ENCODE measurements around the gene TERT. TPM values are rescaled to one million over a fixed set of nuclear protein-coding genes. Genes with fewer than 3 reads are reported as not detected.

The TERT gene
- total RNA-seq, 2 donors from 2014 or later, result not detected

DNA sequence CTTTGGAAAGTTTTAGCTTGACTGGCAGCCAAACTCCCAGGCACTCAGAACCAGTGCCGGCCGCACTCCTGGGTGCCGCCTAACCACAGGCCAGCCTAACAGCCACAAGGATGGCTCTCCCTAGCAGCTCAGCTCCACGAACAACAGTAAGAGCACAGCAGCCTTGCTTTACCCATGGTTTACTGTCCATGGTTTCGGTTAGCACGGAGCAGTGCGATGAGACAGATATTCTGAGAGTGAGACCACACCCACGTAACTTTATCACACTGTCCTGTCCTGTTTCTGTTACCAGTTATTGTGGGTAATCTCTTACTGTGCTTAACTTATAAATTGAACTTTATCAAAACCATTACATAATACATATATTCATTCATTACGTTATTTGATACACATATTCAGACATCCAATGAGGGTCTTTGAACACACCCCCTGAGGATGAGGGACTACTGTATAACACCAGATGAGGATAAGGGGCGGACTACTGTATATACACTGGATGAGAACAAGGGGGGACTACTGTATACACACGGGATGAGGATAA, 37.7 kb upstream of the TERT start:
- Histone ChIP-seq H3K27ac (no peak overlapping the region), H3K9me3 (no peaks in the 10 kb centered on the region), H3K4me3 (no peak overlapping the region), H3K27me3 (replicated peaks; ENCODE audit: insufficient read depth) (no peaks in the 10 kb centered on the region), H3K4me1 (ENCODE audit: control insufficient read depth in 1 of 2, low read depth in 2 of 2) (peaks cover 0 to under 1% of the 10 kb centered on the region in 2 donors), H3K36me3 (peaks cover 54% of the 10 kb centered on the region)
- DNase-seq (ENCODE audit: low spot score) (no peak), ATAC-seq (ENCODE audit: insufficient number of reproducible peaks, low FRiP score, low read depth) (no peak)
- TF ChIP-seq CTCF (IDR thresholded peaks at IDR 0.05), result no peak

DNA sequence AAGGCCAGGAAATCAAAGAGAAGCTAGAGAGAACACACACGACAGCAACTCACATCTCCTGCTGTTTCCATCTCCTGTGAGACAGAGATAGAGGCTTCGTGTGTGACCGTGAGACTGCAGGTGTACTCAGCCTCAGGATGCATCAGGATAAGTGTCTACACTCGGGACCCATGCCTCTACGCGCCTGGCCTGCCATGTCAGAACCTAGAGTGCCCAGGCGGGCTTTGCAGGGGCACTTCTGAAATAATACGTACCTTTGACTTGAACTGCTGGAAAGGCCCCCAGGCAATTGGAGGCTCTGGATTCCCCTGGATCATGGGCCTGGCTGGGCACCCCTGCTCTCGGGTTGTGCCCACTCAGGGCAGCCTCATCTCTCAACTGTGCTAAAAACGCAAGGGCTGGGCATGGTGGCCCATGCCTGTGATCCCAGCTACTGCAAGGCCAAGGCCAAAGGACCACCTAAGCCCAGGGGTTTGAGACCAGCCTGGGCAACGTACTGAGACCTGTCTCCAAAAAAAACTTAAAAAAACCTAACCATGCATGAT, 37.1 kb upstream of the TERT start:
- no peak for ATAC-seq (ENCODE audit: insufficient number of reproducible peaks, low FRiP score, low read depth)
- TF ChIP-seq CTCF (IDR thresholded peaks at IDR 0.05), result no peak
- Histone ChIP-seq H3K9me3 (no peaks in the 10 kb centered on the region), H3K36me3 (peaks cover 48% of the 10 kb centered on the region), H3K4me1 (ENCODE audit: control insufficient read depth in 1 of 2, low read depth in 2 of 2) (peaks cover 0 to 6% of the 10 kb centered on the region in 2 donors), H3K4me3 (no peak overlapping the region), H3K27me3 (replicated peaks; ENCODE audit: insufficient read depth) (no peaks in the 10 kb centered on the region), H3K27ac (no peak overlapping the region)
- no peak for DNase-seq (ENCODE audit: low spot score)

DNA sequence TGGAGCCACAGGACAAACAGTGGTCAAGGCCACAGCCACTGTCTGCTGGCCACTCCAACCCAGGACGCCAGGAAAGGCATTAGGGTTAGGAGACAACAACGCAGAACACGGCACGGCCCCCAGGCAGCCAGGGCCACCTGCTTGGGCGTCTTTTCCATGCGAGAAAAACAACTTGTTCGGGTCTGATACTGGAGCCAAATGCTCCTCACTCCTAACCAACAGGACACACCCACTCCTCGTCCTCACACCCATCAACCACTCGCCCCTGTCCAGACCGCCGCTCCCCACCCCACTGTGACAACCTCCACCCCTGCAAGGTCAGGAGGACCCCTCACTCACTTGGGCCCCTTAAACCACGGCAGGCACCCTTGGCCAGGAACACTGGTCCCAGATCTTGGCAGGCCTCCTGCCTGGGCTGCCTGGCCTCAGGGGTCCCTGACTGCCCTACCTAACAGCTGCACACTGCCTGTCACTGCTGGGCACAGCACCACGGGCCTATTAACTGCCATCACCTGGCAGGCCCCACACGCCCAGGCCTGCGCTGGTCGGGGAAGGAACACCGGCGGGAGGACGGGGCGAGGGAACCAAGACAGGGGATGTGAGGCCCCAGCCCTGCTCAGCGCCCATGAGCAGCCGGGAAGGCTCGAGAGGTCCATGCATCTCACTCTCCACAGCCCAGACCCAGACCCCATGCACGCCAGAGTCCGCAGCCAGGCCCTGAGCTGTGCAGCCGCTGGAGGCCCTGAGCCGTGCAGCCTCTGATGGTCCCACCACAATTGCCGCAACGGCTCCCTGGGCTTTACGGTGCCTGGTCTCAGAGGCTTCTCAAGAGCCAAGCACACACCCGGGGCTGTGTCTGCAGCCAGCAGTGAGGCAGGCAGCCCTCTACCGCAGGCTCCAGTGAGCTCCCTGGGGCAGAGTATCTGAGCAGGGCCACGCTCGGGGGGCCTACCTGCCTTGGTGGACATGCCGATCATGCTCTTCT, 36.3 kb upstream of the TERT start:
- no peaks in the 10 kb centered on the region for H3K27me3 ChIP-seq (replicated peaks; ENCODE audit: insufficient read depth)
- H3K27ac ChIP-seq, result no peak overlapping the region
- ATAC-seq (ENCODE audit: insufficient number of reproducible peaks, low FRiP score, low read depth) (no peak), DNase-seq (ENCODE audit: low spot score) (no peak)
- peaks cover 0 to 10% of the 10 kb centered on the region in 2 donors for H3K4me1 ChIP-seq (ENCODE audit: control insufficient read depth in 1 of 2, low read depth in 2 of 2)
- peaks cover 40% of the 10 kb centered on the region for H3K36me3 ChIP-seq
- H3K4me3 ChIP-seq, result no peak overlapping the region
- no peak for TF ChIP-seq CTCF (IDR thresholded peaks at IDR 0.05)
- no peaks in the 10 kb centered on the region for H3K9me3 ChIP-seq

- no peak overlapping the region for H3K27ac ChIP-seq
Observed at GRCh38 chr5:1330146-1330846, 35.4 kb upstream of the TERT start.

More at GRCh38 chr5:1330146-1330846, 35.4 kb upstream of the TERT start:
- DNase-seq (ENCODE audit: low spot score), result no peak
- Histone ChIP-seq H3K27me3 (replicated peaks; ENCODE audit: insufficient read depth) (no peaks in the 10 kb centered on the region), H3K36me3 (peaks cover 40% of the 10 kb centered on the region), H3K9me3 (no peaks in the 10 kb centered on the region), H3K4me1 (ENCODE audit: control insufficient read depth in 1 of 2, low read depth in 2 of 2) (peaks cover 0 to 10% of the 10 kb centered on the region in 2 donors), H3K4me3 (no peak overlapping the region)
- no peak for TF ChIP-seq CTCF (IDR thresholded peaks at IDR 0.05)
- ATAC-seq (ENCODE audit: insufficient number of reproducible peaks, low FRiP score, low read depth), result no peak

Data from thoracic aorta (tissue), 2 donors.